ENCODE data around the gene PEX7. TPM values are rescaled to one million over a fixed set of nuclear protein-coding genes. Genes with fewer than 3 reads are reported as not detected.

Gene PEX7
- total and polyA plus RNA-seq, 2 of the 8 experiments (the other 6 are each of a cell fraction or from before 2014, with no cell fraction given), result 6.4 to 11.0 TPM

DNA sequence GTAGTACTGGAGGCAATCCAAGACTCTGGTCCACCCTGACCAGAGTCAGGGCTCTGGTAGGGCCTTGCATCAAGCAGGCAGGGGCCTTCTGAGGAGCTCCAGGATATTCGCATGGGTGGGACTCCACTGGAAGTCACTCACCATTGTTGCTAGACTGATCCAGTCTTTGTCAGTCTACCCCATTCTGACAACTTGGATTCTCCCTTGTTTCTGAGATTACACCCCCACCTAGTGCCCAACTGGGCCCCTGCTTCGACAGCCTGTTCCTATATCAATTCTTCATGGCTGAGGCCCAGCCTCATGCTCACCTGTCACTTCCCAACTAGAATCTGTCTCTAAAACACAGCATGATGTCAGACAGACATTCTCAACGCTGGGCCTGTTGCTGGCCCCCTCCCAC lies 104.9 kb downstream of the PEX7 start (continued):
- TF ChIP-seq, protein P1, sequence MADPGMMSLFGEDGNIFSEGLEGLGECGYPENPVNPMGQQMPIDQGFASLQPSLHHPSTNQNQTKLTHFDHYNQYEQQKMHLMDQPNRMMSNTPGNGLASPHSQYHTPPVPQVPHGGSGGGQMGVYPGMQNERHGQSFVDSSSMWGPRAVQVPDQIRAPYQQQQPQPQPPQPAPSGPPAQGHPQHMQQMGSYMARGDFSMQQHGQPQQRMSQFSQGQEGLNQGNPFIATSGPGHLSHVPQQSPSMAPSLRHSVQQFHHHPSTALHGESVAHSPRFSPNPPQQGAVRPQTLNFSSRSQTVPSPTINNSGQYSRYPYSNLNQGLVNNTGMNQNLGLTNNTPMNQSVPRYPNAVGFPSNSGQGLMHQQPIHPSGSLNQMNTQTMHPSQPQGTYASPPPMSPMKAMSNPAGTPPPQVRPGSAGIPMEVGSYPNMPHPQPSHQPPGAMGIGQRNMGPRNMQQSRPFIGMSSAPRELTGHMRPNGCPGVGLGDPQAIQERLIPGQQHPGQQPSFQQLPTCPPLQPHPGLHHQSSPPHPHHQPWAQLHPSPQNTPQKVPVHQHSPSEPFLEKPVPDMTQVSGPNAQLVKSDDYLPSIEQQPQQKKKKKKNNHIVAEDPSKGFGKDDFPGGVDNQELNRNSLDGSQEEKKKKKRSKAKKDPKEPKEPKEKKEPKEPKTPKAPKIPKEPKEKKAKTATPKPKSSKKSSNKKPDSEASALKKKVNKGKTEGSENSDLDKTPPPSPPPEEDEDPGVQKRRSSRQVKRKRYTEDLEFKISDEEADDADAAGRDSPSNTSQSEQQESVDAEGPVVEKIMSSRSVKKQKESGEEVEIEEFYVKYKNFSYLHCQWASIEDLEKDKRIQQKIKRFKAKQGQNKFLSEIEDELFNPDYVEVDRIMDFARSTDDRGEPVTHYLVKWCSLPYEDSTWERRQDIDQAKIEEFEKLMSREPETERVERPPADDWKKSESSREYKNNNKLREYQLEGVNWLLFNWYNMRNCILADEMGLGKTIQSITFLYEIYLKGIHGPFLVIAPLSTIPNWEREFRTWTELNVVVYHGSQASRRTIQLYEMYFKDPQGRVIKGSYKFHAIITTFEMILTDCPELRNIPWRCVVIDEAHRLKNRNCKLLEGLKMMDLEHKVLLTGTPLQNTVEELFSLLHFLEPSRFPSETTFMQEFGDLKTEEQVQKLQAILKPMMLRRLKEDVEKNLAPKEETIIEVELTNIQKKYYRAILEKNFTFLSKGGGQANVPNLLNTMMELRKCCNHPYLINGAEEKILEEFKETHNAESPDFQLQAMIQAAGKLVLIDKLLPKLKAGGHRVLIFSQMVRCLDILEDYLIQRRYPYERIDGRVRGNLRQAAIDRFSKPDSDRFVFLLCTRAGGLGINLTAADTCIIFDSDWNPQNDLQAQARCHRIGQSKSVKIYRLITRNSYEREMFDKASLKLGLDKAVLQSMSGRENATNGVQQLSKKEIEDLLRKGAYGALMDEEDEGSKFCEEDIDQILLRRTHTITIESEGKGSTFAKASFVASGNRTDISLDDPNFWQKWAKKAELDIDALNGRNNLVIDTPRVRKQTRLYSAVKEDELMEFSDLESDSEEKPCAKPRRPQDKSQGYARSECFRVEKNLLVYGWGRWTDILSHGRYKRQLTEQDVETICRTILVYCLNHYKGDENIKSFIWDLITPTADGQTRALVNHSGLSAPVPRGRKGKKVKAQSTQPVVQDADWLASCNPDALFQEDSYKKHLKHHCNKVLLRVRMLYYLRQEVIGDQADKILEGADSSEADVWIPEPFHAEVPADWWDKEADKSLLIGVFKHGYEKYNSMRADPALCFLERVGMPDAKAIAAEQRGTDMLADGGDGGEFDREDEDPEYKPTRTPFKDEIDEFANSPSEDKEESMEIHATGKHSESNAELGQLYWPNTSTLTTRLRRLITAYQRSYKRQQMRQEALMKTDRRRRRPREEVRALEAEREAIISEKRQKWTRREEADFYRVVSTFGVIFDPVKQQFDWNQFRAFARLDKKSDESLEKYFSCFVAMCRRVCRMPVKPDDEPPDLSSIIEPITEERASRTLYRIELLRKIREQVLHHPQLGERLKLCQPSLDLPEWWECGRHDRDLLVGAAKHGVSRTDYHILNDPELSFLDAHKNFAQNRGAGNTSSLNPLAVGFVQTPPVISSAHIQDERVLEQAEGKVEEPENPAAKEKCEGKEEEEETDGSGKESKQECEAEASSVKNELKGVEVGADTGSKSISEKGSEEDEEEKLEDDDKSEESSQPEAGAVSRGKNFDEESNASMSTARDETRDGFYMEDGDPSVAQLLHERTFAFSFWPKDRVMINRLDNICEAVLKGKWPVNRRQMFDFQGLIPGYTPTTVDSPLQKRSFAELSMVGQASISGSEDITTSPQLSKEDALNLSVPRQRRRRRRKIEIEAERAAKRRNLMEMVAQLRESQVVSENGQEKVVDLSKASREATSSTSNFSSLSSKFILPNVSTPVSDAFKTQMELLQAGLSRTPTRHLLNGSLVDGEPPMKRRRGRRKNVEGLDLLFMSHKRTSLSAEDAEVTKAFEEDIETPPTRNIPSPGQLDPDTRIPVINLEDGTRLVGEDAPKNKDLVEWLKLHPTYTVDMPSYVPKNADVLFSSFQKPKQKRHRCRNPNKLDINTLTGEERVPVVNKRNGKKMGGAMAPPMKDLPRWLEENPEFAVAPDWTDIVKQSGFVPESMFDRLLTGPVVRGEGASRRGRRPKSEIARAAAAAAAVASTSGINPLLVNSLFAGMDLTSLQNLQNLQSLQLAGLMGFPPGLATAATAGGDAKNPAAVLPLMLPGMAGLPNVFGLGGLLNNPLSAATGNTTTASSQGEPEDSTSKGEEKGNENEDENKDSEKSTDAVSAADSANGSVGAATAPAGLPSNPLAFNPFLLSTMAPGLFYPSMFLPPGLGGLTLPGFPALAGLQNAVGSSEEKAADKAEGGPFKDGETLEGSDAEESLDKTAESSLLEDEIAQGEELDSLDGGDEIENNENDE (IDR thresholded peaks at IDR 0.05; ENCODE audit: insufficient replicate concordance, low read length), result no peak
- TF ChIP-seq JUN (IDR thresholded peaks at IDR 0.05; ENCODE audit: low read depth, low read length), result no peak
- TF ChIP-seq TCF12 (IDR thresholded peaks at IDR 0.05; ENCODE audit: low read depth, low read length), result no peak
- TF ChIP-seq RAD21 (IDR thresholded peaks at IDR 0.05 in 1 of 2, conservative IDR thresholded peaks at IDR 0.05 in 1 of 2; ENCODE audit: low read depth in 2 of 2, low read length in 2 of 2), result peak; percentile 81 to 87

Measured in H1 (cell line).